ENCODE measurements around the gene MMP20.

MMP20 gene

DNA sequence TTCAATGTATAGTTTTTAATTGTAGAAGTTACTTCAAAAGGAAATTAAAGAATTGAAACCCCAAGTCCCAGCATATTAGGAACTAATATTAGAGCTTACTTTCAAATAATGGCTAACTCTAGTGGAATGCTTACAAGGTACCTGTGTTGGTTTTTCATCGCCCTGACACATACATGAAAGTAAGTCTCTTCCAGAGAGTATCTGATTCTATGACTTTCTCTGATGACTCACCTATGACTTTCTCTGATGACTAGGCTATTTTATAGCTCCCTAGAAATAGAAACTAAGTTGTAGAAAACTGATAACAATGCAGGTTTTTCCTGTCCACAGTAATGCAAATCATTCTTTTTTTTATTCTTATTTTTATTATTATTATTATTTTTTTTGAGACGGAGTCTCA is 61.0 kb downstream of the MMP20 start:
- Mint-ChIP-seq H3K4me3 (no peak overlapping the region), H3K27ac (no peak overlapping the region), H3K4me1 (peaks cover 42% of the 10 kb centered on the region), H3K36me3 (no peaks in the 10 kb centered on the region), H3K9me3 (peaks cover 2% of the 10 kb centered on the region)
- DNase-seq (ENCODE audit: low spot score in 2 of 2) (no peak), ATAC-seq (peak; percentile 98)

DNA sequence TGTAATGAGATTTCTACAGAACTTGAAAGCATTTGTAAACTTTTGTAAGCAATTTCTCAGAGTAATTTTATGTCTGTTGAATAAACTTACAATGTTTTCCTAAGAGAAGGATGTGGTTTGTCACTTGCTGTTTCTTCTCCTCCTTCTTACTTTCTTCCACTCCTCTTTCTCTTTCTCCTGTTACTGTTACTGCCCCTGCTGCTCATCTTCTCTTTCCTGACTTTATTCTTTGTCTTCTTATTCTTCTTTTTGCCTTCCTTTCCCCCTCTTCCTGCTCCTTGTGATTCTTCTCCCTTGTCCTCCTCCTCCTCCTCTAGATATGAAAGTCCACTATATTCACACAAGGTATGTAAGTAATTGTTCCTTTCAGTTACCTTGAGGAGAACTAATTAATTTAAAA is 63.5 kb downstream of the MMP20 start:
- Mint-ChIP-seq H3K27ac (no peak overlapping the region), H3K36me3 (no peaks in the 10 kb centered on the region), H3K4me3 (no peak overlapping the region), H3K4me1 (peaks cover 42% of the 10 kb centered on the region), H3K9me3 (no peaks in the 10 kb centered on the region)
- DNase-seq (ENCODE audit: low spot score in 2 of 2) (no peak), ATAC-seq (no peak)

DNA sequence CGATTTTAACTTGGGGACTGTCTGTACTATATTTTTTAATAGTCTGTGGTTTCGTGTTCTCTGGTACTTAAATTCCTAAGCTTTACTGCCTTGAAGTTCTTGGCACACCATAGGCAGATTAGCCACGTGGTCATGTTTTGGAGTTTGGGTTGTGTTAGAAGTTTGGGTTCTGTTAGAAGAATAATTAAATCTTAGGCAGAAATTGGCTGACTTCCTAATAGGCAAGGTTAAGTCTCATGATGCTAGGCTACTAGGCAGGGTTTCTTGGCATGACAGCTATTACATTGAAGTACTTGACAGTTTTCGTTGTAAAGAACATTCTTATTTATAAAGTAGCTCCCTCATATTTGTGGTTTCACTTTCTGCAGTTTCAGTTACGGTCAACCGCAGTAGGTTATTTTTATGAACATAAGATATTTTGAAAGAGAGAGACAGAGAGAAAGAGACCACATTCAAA is 64.5 kb downstream of the MMP20 start:
- H3K36me3 Mint-ChIP-seq: no peaks in the 10 kb centered on the region
- peak overlapping the region; percentile 22 for H3K4me3 Mint-ChIP-seq
- peaks cover 42% of the 10 kb centered on the region for H3K4me1 Mint-ChIP-seq
- H3K27ac Mint-ChIP-seq: no peak overlapping the region
- no peaks in the 10 kb centered on the region for H3K9me3 Mint-ChIP-seq
- DNase-seq (ENCODE audit: low spot score in 2 of 2) (no peak), ATAC-seq (peak; percentile 60)

GRCh38 chr11:102559839-102560238 is 65.3 kb downstream of the MMP20 start:
- ATAC-seq (no peak), DNase-seq (ENCODE audit: low spot score in 2 of 2) (no peak)
- Mint-ChIP-seq H3K9me3 (no peaks in the 10 kb centered on the region), H3K27ac (no peak overlapping the region), H3K4me1 (peaks cover 42% of the 10 kb centered on the region), H3K4me3 (no peak overlapping the region), H3K36me3 (no peaks in the 10 kb centered on the region)

DNA sequence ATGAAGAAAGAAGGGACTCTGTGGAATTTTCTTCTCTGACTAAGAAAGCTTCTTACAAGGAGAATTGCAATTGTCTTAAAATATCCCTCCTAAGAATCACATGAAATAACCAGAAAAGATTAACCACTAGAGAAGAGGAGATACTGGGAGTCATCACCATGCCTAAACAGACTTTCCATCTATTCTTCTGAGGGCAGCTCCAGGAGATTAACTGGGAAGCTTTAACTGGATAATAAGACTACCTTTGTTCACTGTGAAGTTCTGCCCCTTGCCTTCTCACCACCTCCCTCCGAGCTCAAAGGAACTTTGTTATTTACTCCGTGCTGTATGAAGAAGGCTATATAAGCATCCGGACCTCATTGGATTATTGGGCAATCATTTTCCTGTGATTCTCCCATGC is 70.0 kb downstream of the MMP20 start:
- H3K27ac Mint-ChIP-seq: no peak overlapping the region
- no peaks in the 10 kb centered on the region for H3K9me3 Mint-ChIP-seq
- H3K36me3 Mint-ChIP-seq: no peaks in the 10 kb centered on the region
- no peak for DNase-seq (ENCODE audit: low spot score in 2 of 2)
- H3K4me3 Mint-ChIP-seq: no peak overlapping the region
- peaks cover 6% of the 10 kb centered on the region for H3K4me1 Mint-ChIP-seq
- no peak for ATAC-seq

GRCh38 chr11:102553835-102554282 is 71.3 kb downstream of the MMP20 start:
- DNase-seq (ENCODE audit: low spot score in 2 of 2) (no peak), ATAC-seq (no peak)
- H3K27ac Mint-ChIP-seq: no peak overlapping the region
- H3K4me1 Mint-ChIP-seq: no peaks in the 10 kb centered on the region
- no peaks in the 10 kb centered on the region for H3K9me3 Mint-ChIP-seq
- no peak overlapping the region for H3K4me3 Mint-ChIP-seq
- H3K36me3 Mint-ChIP-seq: no peaks in the 10 kb centered on the region

DNA sequence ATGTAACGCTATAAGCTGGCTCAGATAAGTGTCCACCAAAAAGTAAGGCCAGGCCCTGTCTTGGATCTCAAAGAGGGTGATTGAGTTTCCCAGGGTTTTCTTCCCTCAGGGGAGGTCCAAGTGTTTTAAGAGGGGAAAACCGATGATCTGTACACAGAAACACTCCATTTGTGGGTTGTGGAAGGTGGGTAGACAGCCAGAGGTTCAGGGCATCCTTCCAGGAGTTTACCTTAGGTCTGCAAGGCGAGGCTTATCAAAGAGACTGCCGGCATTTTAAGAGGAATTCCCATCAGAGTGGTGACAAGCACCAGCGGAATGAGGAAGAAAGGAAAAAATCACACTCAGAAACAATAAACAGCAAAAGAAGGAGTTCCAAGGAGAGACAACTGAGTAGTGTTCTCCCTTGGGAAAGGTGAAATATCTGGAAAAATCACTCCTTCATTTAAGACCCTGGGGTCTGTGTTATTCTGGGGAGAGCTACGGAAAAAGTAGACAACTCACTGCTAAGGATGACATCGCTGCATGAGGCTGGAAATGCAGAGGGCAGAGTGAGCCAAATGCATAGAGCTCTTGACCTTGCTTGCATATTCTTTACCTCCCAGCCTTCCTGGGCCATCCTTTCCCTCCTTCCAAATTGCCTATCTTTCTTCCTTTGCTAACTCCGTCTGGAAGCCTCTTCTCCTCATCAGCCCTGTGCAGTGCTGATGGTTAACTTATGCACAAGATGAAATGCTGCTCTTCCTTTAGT is 72.5 kb downstream of the MMP20 start:
- ATAC-seq: no peak
- no peaks in the 10 kb centered on the region for H3K4me1 Mint-ChIP-seq
- H3K4me3 Mint-ChIP-seq: no peak overlapping the region
- no peak overlapping the region for H3K27ac Mint-ChIP-seq
- H3K36me3 Mint-ChIP-seq: peaks cover 5% of the 10 kb centered on the region
- no peak for DNase-seq (ENCODE audit: low spot score in 2 of 2)
- H3K9me3 Mint-ChIP-seq: no peaks in the 10 kb centered on the region

DNA sequence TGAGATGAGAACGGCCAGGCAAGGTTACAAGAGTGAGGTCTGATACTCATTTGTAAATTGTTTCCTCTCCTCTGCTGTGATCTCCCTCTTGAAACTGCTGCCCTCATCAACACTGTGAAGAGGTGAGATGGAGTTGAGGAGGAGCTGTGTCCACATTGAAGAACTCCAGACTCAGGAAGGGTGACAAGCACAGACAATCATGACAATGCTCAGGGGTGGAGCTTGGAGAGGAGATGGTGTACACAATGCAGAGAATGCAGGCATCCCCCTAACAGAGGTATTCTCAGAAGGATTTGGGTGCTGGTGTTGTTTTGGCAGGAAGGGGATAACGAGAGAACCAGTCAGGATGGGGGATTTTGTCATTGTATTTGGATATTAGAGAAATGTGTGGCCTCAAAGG is 73.1 kb downstream of the MMP20 start:
- Mint-ChIP-seq H3K9me3 (no peaks in the 10 kb centered on the region), H3K27ac (no peak overlapping the region), H3K4me3 (no peak overlapping the region), H3K4me1 (peaks cover 2% of the 10 kb centered on the region), H3K36me3 (peaks cover 5% of the 10 kb centered on the region)
- ATAC-seq (peak; percentile 28), DNase-seq (ENCODE audit: low spot score in 2 of 2) (no peak)

DNA sequence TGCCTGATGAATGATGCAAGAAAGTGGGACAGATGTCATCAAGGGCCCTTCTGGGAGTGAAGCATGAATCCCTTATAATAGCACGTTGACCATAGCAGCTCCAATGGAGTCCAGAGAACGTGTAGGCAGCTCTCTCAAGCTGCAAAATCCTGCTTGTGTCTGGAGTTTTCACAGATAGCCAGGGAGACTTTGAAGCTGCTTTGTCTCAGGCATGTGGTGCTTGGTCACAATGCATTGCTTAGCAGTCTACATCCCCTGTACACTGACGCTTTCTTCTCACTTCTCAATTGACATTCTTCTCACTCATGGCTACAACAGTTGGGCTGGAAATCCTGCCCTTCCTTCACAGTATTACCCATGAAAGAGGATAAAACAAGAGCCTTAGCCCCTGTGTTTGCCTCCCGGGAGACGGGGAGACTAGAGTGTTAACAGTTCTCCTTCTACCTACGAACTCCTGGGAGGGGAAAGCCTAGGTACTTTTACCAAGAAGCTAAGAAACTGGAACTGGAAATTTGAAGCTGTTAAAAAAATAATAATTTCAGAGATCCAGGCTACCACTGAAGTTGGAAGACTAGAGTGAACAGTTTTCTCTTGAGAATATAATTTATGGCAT is 73.9 kb downstream of the MMP20 start:
- H3K9me3 Mint-ChIP-seq: no peaks in the 10 kb centered on the region
- DNase-seq (ENCODE audit: low spot score in 2 of 2) (no peak), ATAC-seq (no peak)
- no peak overlapping the region for H3K4me3 Mint-ChIP-seq
- H3K36me3 Mint-ChIP-seq: peaks cover 5% of the 10 kb centered on the region
- H3K4me1 Mint-ChIP-seq: peaks cover 9% of the 10 kb centered on the region
- no peak overlapping the region for H3K27ac Mint-ChIP-seq

DNA sequence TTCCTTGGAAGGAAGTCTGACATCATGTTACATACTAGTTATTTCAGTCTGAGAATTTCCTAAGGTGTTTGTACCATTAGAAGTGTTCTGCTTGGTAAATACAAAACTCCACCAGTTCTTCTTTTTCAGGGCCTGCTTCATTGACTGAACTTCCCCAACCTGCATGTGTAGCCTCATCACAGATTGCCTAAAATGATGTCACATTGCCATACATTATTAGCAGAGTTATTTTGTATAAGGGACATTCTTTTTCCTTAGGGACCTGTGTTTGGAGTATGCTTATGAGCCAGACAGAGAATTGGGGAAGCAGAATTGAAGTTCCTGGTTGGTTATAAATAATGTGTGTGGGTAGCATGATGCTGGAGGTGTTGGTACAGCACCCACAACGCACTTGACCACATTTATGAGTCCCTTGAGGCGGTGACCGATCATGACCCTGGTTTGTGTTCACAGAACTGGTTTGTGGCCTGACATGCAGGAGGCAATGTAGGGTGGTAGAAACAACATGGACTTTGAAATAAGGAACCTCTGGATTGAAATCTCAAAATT is 78.1 kb downstream of the MMP20 start:
- Mint-ChIP-seq H3K4me1 (peaks cover 13% of the 10 kb centered on the region), H3K36me3 (peaks cover 5% of the 10 kb centered on the region), H3K9me3 (no peaks in the 10 kb centered on the region), H3K4me3 (no peak overlapping the region), H3K27ac (peak overlapping the region; percentile 10)
- DNase-seq (ENCODE audit: low spot score in 2 of 2): no peak
- ATAC-seq: peak; percentile 85

DNA sequence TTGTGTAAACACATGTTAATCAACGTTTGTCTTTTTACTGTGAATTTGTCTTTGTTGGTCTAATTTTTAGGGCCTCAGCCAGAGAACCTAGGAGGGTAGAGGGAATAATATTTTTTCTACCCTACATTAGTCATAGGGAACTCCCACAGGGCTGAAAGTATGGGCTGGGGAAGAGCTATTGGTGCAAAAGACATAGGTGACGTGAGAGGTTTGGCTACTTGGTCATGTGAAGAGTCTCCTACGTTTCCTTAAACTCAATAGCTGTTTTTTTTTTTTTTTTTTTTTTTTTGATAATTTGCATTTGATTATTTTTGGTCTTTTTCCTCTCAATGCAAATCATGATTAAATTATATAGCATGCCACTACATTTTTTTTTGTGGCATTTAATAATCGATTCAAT is 78.7 kb downstream of the MMP20 start:
- H3K36me3 Mint-ChIP-seq: peaks cover 5% of the 10 kb centered on the region
- no peak overlapping the region for H3K4me3 Mint-ChIP-seq
- H3K9me3 Mint-ChIP-seq: no peaks in the 10 kb centered on the region
- peak; percentile 58 for ATAC-seq
- peaks cover 13% of the 10 kb centered on the region for H3K4me1 Mint-ChIP-seq
- no peak for DNase-seq (ENCODE audit: low spot score in 2 of 2)
- peak overlapping the region; percentile 8 for H3K27ac Mint-ChIP-seq

DNA sequence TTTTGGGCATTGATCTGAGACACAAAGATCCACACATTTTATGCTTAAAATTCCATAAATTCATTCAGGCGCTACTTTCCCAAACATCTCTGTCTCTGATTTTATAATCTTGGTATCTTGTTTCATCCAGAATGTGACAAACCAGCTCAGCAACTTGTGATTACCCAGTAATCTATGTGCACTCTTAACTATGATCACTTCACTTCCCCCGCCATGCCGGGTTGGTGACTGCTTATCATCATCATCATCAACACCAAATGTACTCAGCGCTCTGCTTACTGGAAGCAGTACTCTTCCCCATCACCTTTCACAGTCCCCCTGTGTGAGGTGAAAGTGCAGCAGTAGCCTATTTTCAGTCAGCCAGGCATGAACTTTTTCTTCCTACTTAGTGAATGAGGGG is 79.4 kb downstream of the MMP20 start:
- peaks cover 13% of the 10 kb centered on the region for H3K4me1 Mint-ChIP-seq
- ATAC-seq (peak; percentile 68), DNase-seq (ENCODE audit: low spot score in 2 of 2) (no peak)
- no peak overlapping the region for H3K4me3 Mint-ChIP-seq
- H3K9me3 Mint-ChIP-seq: no peaks in the 10 kb centered on the region
- H3K36me3 Mint-ChIP-seq: peaks cover 5% of the 10 kb centered on the region
- peak overlapping the region; percentile 8 for H3K27ac Mint-ChIP-seq

DNA sequence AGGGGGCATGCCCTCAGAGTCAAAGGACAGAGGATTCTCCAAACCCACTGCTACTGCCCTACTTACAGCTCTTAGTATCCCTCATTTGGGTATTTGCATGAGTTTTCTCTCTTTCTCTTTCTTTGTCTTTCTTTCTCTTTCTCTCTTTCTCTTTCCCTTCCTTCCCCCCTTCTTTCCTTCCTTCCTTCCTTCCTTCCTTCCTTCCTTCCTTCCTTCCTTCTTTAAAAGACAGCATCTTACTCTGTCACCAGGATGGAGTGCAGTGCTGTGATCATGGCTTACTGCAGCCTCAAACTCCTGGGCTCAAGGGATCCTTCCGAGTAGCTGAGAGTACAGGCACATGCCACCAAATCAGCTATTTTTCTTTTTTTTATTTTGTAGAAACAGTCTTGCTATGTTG is 80.5 kb downstream of the MMP20 start:
- H3K36me3 Mint-ChIP-seq: peaks cover 5% of the 10 kb centered on the region
- ATAC-seq (no peak), DNase-seq (ENCODE audit: low spot score in 2 of 2) (no peak)
- H3K27ac Mint-ChIP-seq: no peak overlapping the region
- H3K4me1 Mint-ChIP-seq: peaks cover 13% of the 10 kb centered on the region
- no peak overlapping the region for H3K4me3 Mint-ChIP-seq
- no peaks in the 10 kb centered on the region for H3K9me3 Mint-ChIP-seq

GRCh38 chr11:102539567-102539966 is 85.6 kb downstream of the MMP20 start:
- ATAC-seq: no peak
- no peaks in the 10 kb centered on the region for H3K9me3 Mint-ChIP-seq
- H3K4me1 Mint-ChIP-seq: no peaks in the 10 kb centered on the region
- DNase-seq (ENCODE audit: low spot score in 2 of 2): no peak
- no peak overlapping the region for H3K4me3 Mint-ChIP-seq
- no peaks in the 10 kb centered on the region for H3K36me3 Mint-ChIP-seq
- H3K27ac Mint-ChIP-seq: no peak overlapping the region

- DNase-seq (ENCODE audit: low spot score in 2 of 2): no peak
Observed at GRCh38 chr11:102538932-102539331, 86.2 kb downstream of the MMP20 start.

GRCh38 chr11:102534261-102534872 is 90.8 kb downstream of the MMP20 start:
- no peaks in the 10 kb centered on the region for H3K36me3 Mint-ChIP-seq
- H3K27ac Mint-ChIP-seq: no peak overlapping the region
- no peaks in the 10 kb centered on the region for H3K4me1 Mint-ChIP-seq
- DNase-seq (ENCODE audit: low spot score in 2 of 2) (no peak), ATAC-seq (no peak)
- no peak overlapping the region for H3K4me3 Mint-ChIP-seq
- H3K9me3 Mint-ChIP-seq: no peaks in the 10 kb centered on the region

More at GRCh38 chr11:102538932-102539331, 86.2 kb downstream of the MMP20 start:
- Mint-ChIP-seq H3K9me3 (no peaks in the 10 kb centered on the region), H3K27ac (no peak overlapping the region), H3K36me3 (no peaks in the 10 kb centered on the region), H3K4me3 (no peak overlapping the region), H3K4me1 (no peaks in the 10 kb centered on the region)
- ATAC-seq: no peak

All from stimulated activated effector memory CD8-positive, alpha-beta T cell treated with anti-CD3 and anti-CD28 coated beads, Interleukin-12 subunit alpha, Interleukin-12 subunit beta, amount 100 ng/mL, for 72 hours (primary cell).